Effector CD8-positive, alpha-beta T cell (primary cell): ENCODE results near the gene DENND1C.

Source experiments
- DNase-seq: peaks from one replicate; lab custom pipeline; 2025; lab: John Stamatoyannopoulos, UW
- total RNA-seq, 4 experiments: gene quantifications; one replicate each; lab custom pipeline; 2026; lab: John Stamatoyannopoulos, UW

DENND1C gene, protein sequence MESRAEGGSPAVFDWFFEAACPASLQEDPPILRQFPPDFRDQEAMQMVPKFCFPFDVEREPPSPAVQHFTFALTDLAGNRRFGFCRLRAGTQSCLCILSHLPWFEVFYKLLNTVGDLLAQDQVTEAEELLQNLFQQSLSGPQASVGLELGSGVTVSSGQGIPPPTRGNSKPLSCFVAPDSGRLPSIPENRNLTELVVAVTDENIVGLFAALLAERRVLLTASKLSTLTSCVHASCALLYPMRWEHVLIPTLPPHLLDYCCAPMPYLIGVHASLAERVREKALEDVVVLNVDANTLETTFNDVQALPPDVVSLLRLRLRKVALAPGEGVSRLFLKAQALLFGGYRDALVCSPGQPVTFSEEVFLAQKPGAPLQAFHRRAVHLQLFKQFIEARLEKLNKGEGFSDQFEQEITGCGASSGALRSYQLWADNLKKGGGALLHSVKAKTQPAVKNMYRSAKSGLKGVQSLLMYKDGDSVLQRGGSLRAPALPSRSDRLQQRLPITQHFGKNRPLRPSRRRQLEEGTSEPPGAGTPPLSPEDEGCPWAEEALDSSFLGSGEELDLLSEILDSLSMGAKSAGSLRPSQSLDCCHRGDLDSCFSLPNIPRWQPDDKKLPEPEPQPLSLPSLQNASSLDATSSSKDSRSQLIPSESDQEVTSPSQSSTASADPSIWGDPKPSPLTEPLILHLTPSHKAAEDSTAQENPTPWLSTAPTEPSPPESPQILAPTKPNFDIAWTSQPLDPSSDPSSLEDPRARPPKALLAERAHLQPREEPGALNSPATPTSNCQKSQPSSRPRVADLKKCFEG
- 62.1 to 133 (median 86.6) reads per million in 4 experiments for total RNA-seq

GRCh38 chr19:6481541-6482342 is at the start of gene DENND1C:
DENND1C (minus strand) TSS chr19:6481787; CDS start chr19:6481695, 92 bp downstream.
- DNase-seq, result peak; percentile 24

GRCh38 chr19:6530386-6531162 is 49.0 kb upstream of the DENND1C start, which contains the start of gene TNFSF9:
TNFSF9 (plus strand) TSS chr19:6531026; CDS start chr19:6531037, 11 bp downstream.
- peak; percentile 81 for DNase-seq

GRCh38 chr19:6529937-6530385 is 48.4 kb upstream of the DENND1C start:
- no peak for DNase-seq

DNA sequence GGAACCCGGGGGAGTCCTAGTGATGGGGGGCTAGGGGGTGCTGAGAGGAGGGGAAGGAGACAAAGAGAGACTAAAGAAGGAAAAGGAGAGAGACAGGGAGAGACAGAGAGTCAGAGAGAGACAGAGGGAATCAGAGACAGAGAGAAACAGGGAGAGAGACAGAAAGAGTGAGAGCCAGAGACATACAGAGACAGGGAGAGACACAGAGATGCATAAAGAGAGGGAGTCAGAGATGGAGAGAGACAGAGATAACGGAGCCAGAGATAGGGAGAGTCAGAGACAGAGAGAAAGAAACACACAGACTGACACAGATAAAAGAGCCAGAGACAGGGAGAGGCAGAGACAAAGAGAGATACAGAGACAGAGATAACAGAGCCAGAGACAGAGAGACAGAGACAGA is 47.8 kb upstream of the DENND1C start:
- DNase-seq, result no peak

GRCh38 chr19:6528544-6529121 is 47.0 kb upstream of the DENND1C start:
- DNase-seq, result no peak

DNA sequence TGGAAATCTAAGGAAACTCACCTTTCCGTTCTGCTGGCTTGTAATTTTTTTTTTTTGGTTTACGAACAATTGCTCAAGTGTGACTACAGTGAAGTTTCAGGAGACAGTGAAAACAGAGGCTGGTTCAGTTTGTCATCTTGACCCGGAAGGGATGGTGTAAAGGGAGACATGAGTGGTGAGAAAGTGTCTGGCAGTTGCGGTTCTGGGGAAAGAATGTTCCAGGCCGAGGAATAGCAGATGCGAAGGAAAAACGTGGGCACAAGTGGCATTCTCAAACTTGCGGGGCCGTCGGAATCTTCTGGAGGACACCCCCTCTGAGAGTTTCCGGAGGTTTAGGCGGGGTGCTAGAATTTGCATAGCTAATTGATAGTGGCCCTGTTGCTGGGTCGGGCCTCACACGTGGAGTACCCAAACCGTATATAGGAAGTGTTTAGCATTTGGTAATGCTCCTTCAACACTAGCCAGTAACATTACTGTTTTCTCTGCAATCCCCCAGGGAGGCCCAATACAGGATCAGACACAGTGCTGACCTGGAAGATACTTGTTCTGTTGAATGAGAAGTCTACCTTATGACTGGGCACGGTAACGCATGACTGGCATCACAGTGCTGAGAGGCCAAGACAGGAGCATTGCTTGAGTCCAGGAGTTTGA is 46.4 kb upstream of the DENND1C start:
- no peak for DNase-seq

DNA sequence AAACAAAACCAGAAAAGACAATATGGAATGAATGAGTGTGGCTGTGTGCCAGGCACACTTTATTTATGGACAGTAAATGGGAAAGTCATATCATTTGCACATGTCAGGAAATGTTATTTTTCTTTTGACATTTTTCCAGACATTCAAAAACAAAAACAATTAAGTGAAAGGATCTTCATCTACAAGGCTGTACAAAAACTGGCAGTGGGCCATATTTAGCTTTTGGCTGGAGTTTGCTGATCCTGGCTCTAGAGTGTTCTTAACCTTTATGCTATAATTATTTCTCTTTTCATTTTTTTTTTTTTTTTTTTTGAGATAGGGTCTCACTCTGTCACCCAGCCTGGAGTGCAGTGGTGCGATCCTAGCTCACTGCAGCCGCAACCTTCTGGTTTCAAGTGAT is 42.7 kb upstream of the DENND1C start:
- DNase-seq, result no peak

DNA sequence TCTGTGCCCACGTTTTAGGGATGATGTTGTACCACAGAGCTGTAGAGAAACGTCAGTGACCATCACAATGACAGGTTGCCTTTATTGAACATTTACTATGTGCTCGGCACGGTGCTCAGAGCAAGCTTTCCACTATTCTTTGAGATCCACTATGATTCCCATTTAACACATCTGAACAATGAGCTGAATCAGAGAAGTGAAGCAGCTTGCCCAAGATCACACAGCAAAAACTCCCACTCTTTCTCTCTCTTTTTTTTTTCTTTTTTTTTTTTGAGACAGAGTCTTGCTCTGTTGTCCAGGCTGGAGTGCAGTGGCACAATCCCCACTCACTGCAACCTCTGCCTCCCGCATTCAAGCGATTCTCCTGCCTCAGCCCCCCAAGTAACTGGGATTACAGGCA is 41.1 kb upstream of the DENND1C start:
- no peak for DNase-seq

- peak; percentile 12 for DNase-seq
Measured at GRCh38 chr19:6521718-6522646, 40.4 kb upstream of the DENND1C start.

DNA sequence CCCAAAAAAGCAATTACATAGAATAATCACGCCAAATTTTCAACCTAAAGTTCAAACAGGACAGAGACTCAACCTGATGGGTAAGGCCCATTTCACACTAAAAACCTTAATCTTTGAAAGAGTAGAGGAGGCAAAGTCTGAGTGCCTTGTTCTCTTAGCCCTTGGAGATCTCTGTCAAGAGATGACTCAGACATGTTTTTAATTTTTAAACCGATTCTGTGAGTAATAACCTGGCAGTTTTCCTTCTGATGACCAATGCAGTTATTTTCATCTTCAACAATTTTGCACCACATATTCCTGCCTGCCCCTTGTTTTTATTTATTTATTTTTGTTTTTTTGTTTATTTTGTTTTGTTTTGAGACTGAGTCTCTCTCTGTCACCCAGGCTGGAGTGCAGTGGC is 37.7 kb upstream of the DENND1C start:
- no peak for DNase-seq

DNA sequence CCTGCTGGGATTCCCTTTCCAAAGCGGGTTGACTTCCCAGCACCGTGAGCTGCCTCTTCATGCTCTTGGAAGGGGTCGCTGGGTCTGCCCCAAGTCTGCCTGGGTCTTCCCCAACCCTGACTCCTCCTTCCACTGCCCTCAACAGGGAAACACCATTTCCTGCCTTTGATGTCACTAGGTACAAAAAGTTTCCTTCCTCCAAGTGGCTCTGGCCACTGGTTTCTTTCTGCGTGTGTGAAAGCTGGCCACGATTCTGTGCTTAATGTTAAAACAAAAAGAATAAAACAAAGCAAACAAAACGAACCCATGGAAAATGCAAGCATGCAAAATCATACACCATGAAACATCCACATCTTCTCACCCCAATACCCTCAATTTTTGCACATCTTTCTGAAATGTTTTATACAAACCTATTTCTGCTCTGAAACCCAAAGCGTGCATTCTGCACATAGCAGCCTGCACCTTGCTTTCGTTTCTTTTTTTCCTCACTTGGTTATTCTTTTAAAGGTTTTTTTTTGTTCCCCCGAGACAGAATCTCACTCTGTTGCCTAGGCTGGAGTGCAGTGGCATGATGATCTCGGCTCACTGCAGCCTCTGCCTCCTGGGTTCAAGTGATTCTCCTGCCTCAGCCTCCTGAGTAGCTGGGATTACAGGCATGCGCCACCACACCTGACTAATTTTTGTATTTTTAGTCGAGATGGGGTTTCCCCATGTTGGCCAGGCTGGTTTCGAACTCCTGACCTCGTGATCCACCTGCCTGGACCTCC is 36.7 kb upstream of the DENND1C start:
- DNase-seq, result no peak

GRCh38 chr19:6516659-6517291 is 35.2 kb upstream of the DENND1C start:
- DNase-seq, result peak; percentile 89

DNA sequence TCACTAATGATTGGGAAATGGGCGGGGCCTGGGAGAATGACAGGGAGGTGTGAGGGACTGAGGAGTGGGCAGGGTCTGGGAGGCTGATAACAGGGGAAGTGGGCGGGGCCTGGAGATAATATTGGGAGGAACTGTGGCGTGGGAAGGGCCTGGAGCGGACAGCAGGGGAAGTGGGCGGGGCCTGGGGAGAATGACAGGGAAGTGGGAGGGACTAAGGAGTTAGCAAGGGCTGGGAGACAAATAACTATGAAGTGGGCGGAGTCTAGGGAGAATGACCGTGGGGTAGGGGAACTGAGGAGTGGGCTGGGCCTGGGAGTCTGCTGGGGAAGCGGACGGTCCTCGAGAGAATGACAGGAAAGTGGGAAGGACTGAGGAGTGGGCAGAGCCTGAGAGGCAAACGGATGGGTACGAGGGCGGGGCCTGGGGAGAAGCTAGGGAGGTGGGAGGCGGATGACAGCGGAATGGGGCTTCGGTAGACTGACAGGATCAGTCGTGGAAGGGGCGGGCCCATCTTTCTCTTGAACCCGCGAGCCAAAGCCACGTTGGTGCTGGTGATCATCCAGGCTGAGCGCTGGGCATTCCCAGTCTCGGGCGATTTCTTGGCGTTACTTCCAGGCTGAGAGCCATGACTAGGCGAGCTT is 34.6 kb upstream of the DENND1C start:
- DNase-seq, result peak; percentile 48

- DNase-seq, result no peak
Measured at GRCh38 chr19:6514926-6515544, 33.4 kb upstream of the DENND1C start.

DNA sequence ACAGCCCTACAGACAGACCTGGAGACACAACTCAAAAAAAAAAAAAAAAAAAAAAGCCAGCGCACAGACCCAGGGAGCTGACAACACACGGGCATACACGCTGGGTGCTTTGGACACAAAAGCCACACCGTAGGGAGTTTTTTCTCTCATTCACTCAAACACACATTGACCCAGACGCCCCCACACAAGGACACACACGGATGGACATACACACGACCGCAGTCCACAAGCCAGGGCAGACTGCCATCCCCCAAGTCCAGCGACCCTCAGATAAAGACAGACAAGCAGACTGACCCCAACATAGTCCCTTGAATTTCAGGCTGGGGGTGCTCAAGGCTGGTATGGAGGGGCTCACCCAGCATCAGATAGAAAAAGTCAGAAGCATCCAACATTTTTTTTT is 32.5 kb upstream of the DENND1C start:
- DNase-seq, result no peak

DNA sequence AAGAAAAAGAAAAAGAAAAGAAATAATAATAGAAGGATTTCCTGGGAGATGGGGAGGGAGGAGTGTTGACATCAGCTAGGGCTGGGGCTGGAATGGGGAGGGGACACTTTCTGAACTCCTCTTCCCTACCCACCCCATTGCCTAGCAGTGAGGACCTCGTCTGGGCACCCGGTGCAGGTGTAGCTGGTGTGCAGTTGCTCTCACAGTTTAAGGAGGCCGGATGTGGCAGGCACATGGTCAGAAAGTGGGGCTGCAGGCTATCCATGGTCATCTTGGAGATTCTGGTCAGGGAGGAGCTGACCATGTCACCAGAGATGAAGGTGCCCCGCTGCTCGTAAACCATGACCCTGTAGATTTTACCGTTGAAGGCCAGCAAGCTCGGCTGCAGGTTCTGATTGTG is 29.0 kb upstream of the DENND1C start:
- no peak for DNase-seq
